ENCODE data around the gene IL18R1.
A peak's percentile ranks its signal among the peaks of the same experiment; 100 is the strongest.

IL18R1 gene

DNA sequence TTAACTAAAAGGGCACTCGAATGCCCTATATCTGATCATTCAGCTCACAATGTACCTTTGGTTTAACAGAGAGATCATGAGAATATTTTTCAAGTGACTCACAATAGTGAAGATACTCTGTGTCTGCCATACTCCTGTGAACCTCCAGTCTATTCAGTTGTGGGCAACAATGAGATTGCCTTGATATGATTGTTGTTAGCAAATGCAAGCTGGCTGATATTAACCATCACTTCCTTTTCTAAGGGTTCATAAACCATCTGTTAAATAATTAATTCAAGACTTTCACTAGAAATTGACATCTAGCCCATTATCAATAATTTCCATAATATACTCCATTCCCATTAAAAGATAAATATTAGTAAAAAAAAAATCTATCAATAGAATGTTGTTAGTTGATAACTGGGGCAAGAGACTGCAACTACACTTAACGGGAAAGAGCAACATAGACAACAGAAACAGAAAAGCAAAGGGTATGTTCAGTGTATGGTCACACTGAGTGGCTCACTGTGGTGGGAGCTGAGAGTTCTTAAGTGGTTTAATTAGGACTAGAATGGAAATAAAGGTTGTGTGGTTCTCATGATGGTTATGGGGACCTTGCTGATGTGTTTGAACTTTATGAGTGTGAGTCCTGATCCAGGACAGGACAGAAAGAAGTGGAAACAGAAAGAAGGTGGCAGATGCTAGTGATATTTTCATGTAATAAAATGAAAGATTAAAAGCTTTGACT is 79.2 kb downstream of the IL18R1 start:
- no peak for DNase-seq (ENCODE audit: low spot score)

DNA sequence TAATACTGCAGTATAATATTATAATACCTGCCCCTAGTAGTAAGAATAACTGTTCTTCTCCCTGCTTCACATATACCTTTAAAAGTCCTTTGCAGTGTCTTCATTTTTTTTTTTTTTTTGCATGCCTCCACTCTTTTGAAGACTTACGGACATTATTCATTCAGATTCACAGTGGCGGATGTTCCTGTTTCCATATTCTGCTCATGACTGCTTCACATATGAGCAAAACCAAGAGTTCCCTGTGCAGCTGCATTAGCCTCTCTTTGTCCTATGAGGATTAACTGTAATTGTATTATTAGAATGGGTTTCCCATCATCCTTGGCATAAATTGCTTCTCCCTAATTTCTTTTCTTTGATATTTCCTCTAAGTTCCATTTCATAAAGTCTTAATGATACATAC is 80.1 kb downstream of the IL18R1 start:
- no peak for DNase-seq (ENCODE audit: low spot score)

DNA sequence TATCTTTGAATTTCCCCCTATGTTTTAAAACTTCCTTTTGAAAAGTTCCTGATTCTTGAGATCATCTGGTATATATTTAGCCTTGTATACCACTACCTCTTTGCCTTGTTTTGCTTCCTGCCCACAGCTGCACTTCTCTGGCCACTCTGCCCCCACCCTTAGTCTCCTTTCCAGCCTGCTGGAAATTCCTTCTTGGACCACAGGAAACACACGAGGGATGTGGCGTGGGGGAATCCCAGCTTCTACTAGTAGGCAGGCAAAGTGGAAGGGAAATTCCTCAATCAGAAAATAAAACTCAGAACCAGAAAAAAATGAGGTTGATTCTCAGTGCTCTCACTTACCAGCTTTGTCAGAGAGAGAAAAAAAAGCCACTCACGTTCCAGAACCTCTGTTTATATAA is 80.7 kb downstream of the IL18R1 start:
- no peak for DNase-seq (ENCODE audit: low spot score)

DNA sequence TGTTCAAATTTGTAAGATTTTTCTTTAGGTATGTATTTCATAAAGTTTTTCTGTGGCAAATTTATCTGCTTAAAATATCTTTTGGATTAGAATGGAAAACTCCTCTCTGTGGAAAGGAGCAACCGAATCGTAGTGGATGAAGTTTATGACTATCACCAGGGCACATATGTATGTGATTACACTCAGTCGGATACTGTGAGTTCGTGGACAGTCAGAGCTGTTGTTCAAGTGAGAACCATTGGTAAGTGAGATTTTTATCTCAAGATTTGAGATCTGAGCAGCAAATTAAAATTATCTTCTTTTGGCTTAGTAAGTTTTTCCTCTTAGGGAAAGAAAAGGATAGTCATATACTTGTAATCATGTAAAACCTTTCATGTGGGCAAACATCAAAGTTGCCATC is 81.5 kb downstream of the IL18R1 start:
- no peak for DNase-seq (ENCODE audit: low spot score)

DNA sequence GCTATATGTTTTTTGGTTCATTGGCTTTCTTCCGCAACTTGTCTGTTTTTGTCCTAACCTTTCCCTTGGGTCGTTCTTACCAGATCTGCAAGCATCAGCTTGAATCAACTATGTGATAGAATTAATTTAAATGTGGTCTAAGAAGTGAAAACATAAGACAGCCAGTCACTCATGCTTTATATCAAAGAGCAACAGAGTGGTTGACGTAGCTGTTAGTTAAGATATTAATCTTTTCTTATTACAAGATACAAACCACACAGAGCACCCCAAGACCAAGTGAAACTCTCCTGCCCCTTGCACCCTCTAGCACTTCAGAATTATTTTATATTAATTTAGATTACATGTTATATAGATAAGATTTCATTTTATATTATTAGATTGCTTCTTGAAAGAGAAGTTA is 82.5 kb downstream of the IL18R1 start:
- DNase-seq (ENCODE audit: low spot score), result no peak

DNA sequence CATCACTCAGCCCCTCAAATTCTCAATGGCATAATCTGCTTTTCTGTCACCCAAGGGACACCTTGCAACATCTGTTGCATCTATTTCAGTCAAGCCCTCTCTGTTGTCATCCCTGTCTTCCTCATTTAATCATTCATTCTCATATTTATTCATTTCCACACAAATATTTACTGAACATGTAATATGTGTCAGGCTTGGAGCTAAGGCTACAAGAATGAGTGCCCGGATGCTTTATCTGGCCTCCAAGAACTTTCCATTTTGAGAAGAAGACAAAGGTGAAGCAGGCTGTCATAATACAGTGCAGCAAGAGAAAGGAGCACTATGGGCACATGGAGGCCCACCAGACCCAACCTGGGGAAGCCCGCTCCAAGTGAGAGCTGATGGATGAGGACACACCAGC is 83.0 kb downstream of the IL18R1 start:
- no peak for DNase-seq (ENCODE audit: low spot score)

DNA sequence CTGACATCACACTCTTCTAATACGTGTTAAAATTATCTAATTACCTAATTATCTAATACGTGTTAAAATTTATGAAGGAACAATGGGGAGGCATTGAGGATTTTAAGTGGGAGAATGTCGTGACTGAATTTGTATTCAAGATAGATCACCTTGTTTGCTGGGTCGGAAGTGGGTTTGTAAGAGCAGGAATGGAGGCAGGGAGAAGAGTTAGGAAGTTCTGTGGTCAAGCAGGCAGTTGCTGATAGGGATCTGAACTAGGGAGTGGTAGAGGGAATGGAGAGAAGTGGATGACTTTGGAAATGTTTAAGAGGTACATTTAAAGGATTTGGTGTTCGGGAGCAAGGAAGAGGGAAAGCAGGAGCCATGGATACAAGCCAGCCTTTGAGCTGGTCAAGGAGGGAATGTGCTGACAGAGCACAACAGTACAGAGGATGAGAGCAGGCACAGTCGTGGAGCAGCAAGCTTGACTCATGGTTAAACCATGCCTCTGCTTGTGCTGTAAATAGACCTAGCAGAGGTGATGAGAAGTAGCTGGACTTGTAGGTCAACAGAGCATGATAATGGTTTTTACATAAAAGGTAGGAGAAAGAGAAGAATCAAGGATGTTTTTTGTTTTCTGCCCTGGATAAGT is 83.6 kb downstream of the IL18R1 start:
- peak; percentile 43 for DNase-seq (ENCODE audit: low spot score)

DNA sequence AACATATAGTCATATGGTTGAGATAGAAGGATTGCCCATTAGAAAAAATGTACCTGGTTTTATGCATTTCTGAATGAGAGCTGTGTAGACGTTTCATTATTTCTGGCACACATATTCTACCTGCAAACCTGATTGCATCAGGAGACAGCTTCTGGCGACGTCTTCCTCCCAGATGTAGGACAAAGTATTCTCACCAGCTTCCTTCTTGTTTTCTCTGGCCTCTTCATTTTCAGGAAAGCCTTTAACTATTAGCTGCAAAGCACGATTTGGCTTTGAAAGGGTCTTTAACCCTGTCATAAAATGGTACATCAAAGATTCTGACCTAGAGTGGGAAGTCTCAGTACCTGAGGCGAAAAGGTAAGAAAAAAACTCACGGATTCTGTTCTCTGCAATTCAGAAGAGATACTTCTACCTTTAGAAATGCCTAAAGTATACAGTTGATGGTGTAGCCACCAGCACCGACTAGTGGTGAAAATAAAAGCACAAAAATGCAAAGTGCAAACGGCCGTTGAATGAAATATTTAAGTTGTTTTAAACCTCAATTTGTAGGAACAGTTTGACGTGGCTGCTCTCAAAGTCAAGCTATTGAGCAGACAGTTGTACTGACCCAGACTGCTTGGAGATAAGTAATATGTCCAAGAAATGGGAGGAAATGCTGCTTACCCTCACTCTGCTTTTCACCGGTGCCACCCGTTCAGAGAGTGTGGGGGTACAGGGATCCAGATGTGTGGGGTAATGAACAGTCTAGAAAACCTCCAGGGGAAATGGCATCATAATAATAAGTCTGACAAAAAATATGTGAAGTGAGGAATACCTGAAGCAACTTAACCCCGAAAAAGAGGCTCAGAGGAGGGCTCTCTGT is 87.6 kb downstream of the IL18R1 start:
- peak; percentile 30 for DNase-seq (ENCODE audit: low spot score)

DNA sequence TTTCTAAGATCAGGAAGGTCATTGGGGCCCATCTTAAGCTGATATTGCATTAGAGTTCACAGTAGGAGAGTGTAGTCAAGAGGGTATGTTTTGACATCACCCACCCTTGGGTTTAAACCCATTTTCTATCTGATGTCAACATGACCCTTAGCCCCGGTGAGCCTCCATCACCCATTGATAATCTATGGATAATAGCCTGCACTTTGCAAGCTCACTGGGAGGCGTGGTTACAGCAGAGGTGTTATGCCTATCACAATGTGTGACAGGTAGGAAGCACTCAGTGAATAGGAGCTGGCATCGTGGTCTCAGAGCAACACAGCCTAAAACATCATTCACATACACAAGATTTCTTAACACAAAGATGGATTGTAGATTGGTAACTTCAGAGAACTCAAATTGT is 88.6 kb downstream of the IL18R1 start:
- DNase-seq (ENCODE audit: low spot score), result no peak

DNA sequence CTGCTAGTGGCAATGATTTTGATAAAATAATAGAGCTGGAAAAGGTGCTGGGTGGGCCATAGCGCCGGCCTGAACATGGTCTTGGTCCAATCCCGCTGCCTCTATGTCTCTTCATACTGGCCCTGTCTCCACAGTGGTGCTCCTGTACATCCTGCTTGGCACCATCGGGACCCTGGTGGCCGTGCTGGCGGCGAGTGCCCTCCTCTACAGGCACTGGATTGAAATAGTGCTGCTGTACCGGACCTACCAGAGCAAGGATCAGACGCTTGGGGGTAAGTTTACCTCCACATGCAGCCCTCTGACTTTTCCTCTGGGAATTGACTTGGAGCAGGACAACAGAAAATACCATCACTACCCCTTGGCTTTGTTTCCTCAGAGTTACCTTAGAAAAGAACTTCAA is 91.3 kb downstream of the IL18R1 start:
- no peak for DNase-seq (ENCODE audit: low spot score)
